ENCODE data around the gene FBXO17. TPM values are rescaled to one million over a fixed set of nuclear protein-coding genes. Genes with fewer than 3 reads are reported as not detected.

The FBXO17 gene
- total RNA-seq, 3 donors from 2014 or later (not counting 1 experiment from before 2014, with no cell fraction given), result not detected

DNA sequence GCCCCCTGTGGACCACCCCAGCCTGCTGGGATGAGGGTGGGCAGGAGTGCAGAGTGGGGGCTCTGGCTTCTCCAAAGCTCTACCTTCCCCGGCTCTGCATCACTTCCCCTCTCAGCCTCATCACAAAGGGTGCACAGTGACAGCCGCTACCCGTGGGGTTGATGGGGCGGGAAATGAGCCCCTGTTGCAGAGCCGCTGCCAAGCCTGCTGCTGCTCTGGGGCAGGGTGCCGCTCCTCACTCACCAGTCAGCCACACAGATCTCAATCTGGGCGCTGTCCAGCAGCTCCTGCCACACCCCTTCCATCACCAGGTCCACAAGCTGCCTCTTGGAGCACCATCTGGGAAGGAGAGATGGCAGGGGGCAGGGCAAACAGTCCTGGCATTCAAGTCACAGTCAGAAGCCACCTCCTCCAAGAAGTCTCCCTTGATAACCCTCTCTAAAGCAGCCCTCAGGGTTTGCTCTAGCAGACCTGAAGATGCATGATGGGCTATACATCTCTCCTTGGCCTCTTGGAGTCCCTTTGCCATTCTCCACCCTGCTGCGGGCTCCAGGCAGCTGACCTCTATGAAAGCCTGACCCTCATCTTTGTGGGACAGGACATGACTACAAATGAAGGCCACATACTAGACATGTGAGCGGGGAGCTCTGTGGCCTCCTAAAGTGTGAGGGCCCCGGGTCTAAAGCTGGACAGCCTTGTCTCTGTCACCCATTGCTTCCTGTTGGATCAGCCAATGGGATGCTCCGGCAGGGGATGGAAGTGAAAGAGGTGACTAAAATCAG is 29.1 kb downstream of the FBXO17 start:
- Mint-ChIP-seq H3K27ac (no peak overlapping the region), H3K9me3 (no peaks in the 10 kb centered on the region), H3K36me3 (no peaks in the 10 kb centered on the region), H3K4me1 (peaks cover 0 to 13% of the 10 kb centered on the region in 2 donors), H3K27me3 (ENCODE audit: low read depth in 2 of 2) (peaks cover 0 to 5% of the 10 kb centered on the region in 2 donors), H3K4me3 (no peak overlapping the region)
- H3K4me1 ChIP-seq (ENCODE audit: control insufficient read depth, insufficient read depth, low read length), result peaks cover 12% of the 10 kb centered on the region
- ATAC-seq (no peak), DNase-seq (no peak)
- intact Hi-C loops (cut with micrococcal nuclease), result no loop called here
- TF ChIP-seq, protein P1, sequence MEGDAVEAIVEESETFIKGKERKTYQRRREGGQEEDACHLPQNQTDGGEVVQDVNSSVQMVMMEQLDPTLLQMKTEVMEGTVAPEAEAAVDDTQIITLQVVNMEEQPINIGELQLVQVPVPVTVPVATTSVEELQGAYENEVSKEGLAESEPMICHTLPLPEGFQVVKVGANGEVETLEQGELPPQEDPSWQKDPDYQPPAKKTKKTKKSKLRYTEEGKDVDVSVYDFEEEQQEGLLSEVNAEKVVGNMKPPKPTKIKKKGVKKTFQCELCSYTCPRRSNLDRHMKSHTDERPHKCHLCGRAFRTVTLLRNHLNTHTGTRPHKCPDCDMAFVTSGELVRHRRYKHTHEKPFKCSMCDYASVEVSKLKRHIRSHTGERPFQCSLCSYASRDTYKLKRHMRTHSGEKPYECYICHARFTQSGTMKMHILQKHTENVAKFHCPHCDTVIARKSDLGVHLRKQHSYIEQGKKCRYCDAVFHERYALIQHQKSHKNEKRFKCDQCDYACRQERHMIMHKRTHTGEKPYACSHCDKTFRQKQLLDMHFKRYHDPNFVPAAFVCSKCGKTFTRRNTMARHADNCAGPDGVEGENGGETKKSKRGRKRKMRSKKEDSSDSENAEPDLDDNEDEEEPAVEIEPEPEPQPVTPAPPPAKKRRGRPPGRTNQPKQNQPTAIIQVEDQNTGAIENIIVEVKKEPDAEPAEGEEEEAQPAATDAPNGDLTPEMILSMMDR (IDR thresholded peaks at IDR 0.05), result no peak
- no peaks in the 10 kb centered on the region for H3K9me3 ChIP-seq (ENCODE audit: control insufficient read depth, insufficient read depth, low read length)
- WGBS (ENCODE audit: insufficient coverage), result 75% methylated on average over 11 of the region's 11 CpGs
- H3K27ac ChIP-seq (ENCODE audit: low read length), result no peak overlapping the region
- H3K27me3 ChIP-seq (ENCODE audit: control insufficient read depth, insufficient read depth, low read length), result peaks cover 2% of the 10 kb centered on the region
- no peak overlapping the region for H3K4me3 ChIP-seq (ENCODE audit: low read length)
- no peaks in the 10 kb centered on the region for H3K36me3 ChIP-seq (ENCODE audit: control insufficient read depth, insufficient read depth, low read length)

DNA sequence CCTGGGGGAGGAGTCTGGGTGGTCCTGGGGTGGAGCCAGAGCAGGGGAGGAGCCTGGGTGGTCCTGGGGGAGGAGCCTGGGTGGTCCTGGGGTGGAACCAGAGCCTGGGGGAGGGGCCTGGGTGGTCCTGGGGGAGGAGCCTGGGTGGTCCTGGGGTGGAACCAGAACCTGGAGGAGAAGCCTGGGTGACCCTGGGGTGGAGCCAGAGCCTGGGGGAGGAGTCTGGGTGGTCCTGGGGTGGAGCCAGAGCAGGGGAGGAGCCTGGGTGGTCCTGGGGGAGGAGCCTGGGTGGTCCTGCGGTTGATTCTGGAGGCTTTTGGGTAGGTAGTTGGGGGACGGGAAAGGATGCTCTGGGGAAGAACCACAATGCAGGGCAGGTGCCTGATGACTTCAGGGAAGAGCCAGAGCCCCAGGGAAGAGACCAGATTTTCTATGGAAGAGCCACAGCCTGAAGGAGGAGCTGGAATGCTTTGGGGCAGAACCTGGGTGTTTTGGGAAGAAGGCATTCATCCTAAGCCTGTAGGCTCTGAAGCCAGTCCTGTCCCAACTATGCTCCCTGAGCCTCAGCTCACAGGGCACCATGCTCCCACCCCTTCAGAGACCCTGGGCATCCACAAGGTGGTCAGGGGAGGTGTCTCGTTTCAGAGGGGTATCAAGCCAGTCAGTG is 29.8 kb downstream of the FBXO17 start:
- Mint-ChIP-seq H3K4me3 (no peak overlapping the region), H3K36me3 (no peaks in the 10 kb centered on the region), H3K27ac (no peak overlapping the region), H3K27me3 (ENCODE audit: low read depth in 2 of 2) (peaks cover 7 to 10% of the 10 kb centered on the region in 2 donors), H3K9me3 (no peaks in the 10 kb centered on the region), H3K4me1 (peaks cover 0 to 13% of the 10 kb centered on the region in 2 donors)
- intact Hi-C loops (cut with micrococcal nuclease), result no loop called here
- 85% methylated on average over 3 of the region's 3 CpGs for WGBS (ENCODE audit: insufficient coverage)
- Histone ChIP-seq H3K27ac (ENCODE audit: low read length) (no peak overlapping the region), H3K27me3 (ENCODE audit: control insufficient read depth, insufficient read depth, low read length) (peaks cover 2% of the 10 kb centered on the region), H3K4me3 (ENCODE audit: low read length) (no peak overlapping the region), H3K4me1 (ENCODE audit: control insufficient read depth, insufficient read depth, low read length) (peaks cover 12% of the 10 kb centered on the region), H3K36me3 (ENCODE audit: control insufficient read depth, insufficient read depth, low read length) (no peaks in the 10 kb centered on the region), H3K9me3 (ENCODE audit: control insufficient read depth, insufficient read depth, low read length) (no peaks in the 10 kb centered on the region)
- DNase-seq, result no peak
- TF ChIP-seq, protein P1 (IDR thresholded peaks at IDR 0.05), result no peak
- no peak for ATAC-seq

DNA sequence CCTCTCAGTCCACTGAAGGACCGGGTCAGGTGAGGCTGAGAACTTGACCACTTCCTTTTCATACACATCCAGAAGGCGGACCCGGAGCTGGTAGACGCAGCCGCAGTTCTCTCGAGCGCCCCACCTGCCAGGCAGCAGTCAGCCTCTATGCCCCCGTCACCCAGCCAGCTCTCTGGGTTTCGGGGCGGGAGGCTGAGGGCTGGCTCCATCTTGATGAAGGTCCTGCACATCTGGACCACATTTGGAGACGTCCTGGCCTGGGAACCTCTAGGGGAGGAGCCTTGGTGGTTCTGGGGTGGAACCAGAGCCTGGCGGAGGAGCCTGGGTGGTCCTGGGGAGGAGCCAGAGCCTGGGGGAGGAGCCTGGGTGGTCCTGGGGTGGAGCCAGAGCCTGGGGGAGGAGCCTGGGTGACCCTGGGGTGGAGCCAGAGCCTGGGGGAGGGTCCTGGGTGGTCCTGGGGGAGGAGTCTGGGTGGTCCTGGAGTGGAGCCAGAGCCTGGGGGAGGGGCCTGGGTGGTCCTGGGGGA is 30.5 kb downstream of the FBXO17 start:
- Histone ChIP-seq H3K27me3 (ENCODE audit: control insufficient read depth, insufficient read depth, low read length) (no peaks in the 10 kb centered on the region), H3K4me3 (ENCODE audit: low read length) (no peak overlapping the region), H3K9me3 (ENCODE audit: control insufficient read depth, insufficient read depth, low read length) (no peaks in the 10 kb centered on the region), H3K36me3 (ENCODE audit: control insufficient read depth, insufficient read depth, low read length) (no peaks in the 10 kb centered on the region), H3K4me1 (ENCODE audit: control insufficient read depth, insufficient read depth, low read length) (peaks cover 7% of the 10 kb centered on the region), H3K27ac (ENCODE audit: low read length) (no peak overlapping the region)
- Mint-ChIP-seq H3K27me3 (ENCODE audit: low read depth in 2 of 2) (peaks cover 10 to 13% of the 10 kb centered on the region in 2 donors), H3K4me3 (no peak overlapping the region), H3K4me1 (peaks cover 0 to 7% of the 10 kb centered on the region in 2 donors), H3K36me3 (no peaks in the 10 kb centered on the region), H3K27ac (no peak overlapping the region), H3K9me3 (no peaks in the 10 kb centered on the region)
- ATAC-seq (no peak), DNase-seq (no peak)
- 94% methylated on average over 11 of the region's 12 CpGs for WGBS (ENCODE audit: insufficient coverage)
- TF ChIP-seq, protein P1 (IDR thresholded peaks at IDR 0.05), result no peak
- intact Hi-C loops (cut with micrococcal nuclease), result no loop called here

Data from natural killer cell (primary cell).